HG03442 (cell line): Measurements from ENCODE around the gene TXNDC8.
"Not testable (repeated sequence)": the region's sequence is repeated elsewhere in the genome, so short reads cannot be mapped to it uniquely, and the experiment has no call there.

ENCODE experiments used
- ATAC-seq: cut with Tn5 transposase; IDR thresholded peaks from one replicate; pipeline ENCODE4 v1.9.1; 2021; ENCODE audit warnings: mild to moderate bottlenecking, moderate library complexity; ENCODE audit not compliant: unreplicated experiment

The TXNDC8 gene

DNA sequence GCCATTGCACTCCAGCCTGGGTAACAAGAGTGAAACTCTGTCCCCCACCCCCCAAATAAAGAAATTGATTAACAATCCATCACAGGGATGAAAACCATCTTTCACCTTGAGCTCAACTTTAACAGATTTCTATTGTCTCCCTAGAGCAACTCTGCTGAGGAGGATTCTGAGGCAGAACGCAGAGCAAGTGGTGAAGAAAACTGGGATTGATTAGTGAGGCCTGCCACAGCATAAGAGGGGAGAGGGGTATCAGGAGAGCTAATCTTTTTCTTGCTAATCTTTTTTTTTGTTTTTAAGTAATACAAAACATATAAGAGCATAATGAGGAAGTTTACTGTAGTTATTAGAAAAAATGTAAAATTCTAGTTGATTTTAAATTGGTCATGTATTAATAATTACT is 8.9 kb downstream of the TXNDC8 start:
- ATAC-seq, result no peak

DNA sequence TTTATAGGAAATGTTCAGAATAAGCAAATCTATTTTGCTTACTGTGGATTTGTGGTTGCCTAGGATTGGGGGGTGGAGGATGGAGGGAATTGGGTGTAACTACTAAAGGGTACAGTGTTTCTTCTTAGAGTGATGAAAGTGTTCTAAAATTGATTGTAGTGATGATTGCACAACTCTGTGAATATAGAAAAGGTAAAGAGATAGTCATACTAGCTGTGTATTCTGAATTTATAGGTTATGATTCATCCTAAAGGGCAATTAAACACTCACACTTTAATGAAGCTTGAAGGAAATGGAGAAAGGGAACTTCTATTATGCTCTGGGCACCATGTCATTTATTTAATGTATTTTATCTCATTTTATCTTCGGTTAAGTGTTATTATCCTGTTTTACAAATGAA is 9.9 kb downstream of the TXNDC8 start:
- ATAC-seq, result no peak

DNA sequence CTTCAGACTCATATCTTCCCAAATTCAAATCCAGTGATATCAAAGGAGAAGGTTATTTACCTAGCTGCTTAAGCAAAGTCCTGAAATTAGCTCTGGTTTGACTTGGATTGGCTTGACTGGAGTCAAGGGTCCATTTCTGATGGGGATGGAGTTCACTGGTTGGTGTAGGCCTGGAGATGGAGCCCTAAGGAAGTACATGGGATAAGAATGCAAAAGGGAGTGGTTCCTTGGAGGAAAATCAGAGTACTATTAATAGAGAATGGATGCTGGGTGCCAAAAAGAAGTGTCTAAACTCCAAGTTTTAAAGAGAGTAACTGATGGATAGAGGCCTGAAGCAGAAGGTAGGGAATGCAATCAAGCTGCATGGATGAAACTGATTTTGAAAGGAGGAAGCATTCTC is 13.8 kb downstream of the TXNDC8 start:
- no peak for ATAC-seq

DNA sequence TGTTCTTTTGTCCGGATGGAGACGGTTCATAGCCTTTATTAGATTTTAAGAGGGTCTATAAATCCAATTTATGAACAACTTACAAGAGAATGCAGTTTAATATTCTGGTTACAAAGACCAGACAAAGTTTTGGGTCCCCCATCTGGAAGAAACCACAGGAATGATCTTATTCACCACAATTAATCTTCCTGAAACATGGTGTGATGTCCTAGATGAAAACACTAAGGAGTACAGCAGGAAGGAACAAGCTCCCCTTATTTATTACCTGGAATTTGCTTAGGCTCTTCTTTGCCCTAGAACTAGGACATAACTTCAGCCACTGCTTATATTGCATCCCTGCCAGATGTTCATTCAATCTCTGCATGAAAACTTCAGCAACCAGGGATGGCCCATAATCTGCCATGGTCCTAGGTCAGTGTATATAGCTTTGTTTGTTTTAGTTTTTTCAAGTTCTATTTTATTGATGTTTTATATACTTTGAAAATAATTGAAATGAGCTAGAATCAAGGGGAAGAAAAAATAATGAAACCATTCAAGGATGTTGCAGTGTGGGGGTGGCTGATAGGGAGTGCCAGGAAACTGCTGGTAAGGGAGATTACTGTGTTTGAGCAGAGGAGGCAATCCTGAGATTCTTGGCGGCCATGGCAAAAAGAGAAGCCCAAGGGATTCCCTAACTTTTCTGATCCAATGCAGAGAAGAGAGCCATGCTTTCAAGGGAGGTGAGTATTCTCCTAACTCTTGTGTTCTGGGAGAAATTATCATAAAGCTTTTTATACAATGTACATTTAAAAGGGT is 16.8 kb downstream of the TXNDC8 start:
- ATAC-seq, result no peak

DNA sequence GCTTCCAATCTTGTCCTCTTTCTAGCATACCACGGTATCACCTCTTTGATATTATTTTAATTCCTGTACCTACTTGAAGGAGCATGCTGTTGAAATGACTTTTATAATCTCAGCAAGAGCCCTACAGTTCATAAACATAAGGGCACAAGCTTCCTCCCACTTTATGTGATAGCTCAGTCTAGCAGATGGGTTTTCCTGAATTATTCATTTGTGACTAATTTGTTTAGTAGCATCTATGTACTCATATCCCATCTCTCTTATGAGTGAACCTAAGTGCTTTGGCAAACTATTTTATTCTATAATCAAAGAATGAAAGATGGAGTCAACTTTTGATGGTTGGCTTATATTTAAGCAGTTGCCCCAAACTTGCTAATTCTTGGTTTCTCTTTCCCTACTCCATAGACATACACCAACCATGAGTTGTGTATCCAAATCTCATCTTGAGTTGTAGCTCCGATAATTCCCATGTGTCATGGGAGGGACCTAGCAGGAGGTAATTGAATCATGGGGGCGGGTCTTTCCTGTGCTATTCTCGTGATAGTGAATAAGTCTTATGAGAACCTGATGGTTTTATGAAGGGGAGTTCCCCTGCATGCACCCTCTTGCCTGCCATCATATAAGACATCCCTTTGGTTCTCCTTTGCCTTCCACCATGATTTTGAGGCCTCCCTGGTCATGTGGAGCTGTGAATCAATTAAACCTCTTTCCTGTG is 17.7 kb downstream of the TXNDC8 start:
- ATAC-seq, result no peak

DNA sequence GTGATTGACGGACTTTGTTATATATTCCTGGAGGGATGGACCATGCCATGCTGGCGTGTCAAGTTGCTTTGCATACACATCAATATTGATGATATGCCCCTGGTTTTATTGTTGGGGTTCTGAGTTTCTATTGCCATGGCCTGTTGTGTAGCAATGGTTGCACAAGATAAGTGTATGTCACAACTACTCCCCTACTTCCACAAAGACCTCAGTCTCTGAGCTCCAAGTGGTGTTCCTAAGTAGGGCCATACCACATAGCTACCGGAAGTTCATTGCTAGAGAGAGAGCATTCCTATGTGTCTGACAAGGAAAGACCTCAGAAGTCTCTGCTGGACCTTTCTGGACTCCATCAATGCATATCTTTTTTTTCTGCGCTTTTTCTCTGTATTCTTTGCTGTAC is 19.8 kb downstream of the TXNDC8 start:
- no peak for ATAC-seq

DNA sequence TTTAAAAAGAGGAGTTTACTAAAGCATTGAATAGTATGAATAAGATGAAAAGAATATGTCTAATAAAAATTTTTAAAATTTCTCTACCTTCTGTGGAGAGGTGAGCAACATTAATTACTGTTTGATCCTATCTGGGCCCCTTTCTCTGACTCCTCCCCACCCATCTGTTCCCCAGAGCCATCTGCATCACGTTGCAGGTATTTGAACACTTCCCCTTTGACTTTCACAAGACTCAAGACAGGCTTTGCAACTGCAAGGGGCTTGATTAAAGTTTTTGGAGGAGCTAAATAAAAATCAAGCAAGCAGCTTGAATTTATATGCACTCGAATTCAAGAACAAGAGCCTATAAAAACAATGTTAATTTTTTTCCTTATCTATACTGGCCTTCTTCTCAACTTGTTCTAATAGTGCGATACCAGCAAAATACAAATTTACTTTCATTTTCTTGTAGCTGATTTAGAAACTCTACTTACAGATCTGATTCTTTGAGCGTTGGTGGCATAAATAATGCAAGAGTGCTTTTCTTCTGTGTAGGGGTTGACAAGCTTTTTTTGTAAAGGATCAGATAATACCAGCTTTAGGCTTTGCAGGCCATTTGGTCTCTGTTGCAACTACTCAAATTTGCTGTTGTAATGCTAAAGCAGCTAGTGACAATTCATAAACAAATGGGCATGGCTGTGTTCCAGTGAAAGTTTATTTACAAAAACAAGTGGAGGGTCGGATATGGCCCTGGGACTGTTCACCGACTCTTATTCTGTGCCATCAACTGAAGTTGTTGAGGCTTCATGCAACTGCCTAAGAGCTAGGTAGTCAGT is 21.2 kb downstream of the TXNDC8 start:
- peak; percentile 98 for ATAC-seq

DNA sequence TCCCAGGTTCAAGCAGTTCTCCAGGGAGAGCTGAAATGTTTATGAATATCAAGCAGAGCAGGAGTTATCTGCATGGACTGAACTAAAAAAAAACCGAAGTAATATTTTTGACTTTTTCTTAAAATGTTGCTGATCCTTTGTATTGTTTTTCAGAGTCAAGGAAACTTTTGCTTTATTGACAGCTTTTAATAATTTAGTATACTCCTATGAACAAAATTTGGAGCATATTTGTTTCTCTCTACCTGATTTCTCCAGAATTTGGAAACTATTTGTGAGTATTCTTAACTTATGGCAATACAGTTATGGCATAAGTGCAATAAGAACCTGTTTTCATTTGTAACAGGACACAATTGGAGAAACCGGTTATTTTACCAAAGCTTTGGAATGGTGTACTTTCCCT is 25.7 kb downstream of the TXNDC8 start:
- not testable (repeated sequence) for ATAC-seq

DNA sequence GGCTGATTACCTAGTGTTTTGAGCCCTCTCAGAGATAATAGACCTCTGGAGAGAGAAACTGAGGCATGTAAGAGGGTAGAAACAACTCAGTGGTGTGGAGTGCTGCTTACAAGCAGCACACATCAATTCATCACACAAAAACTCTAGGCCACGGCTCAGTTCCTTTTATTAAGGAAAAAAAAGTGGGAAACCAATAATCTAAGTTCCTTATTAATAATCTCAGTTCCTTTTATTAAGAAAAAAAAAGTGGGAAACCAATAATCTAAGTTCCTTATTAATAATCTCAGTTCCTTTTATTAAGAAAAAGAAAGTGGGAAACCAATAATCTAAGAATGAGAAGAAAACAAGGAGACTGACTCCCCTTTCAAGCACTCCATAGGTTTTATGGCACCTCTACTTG is 28.0 kb downstream of the TXNDC8 start:
- no peak for ATAC-seq

DNA sequence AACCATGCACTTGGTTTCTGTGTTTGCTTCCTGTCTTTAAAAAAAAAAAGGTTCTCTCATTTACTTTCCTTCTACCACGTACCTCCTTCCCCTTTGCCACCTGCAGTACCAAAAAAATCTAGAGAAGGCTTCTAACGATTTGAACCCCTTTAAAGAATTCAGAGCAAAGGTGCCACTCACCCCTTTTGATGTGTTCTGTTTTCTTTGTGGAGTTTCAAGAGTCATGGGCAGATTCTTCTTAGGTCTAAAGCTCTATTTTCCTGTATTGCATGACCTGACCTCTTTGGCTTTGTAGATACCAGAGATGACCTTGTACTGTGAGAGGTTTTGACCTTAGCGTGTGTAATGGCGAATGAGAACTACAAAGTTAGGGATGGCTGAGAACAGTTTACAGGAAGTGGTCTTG is 29.0 kb downstream of the TXNDC8 start:
- ATAC-seq, result no peak

DNA sequence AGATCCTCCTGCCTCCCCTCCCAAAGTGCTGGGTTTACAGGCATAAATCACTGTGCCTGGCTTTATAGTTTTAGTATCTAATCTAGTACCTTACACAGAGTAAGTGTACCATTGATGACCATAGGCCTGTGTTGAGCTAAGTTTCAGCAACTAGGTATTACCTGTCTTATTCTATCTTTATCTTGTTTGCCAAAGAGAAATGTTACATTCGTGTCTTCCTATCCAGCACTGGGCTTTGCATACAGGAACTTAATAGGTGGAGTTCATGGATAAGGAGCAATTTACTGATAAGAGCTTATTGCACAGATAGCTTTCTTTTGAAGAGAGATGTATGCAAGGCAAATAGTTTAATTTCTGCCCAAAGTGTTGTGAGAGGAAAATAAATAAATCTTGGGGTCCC is 30.5 kb downstream of the TXNDC8 start:
- no peak for ATAC-seq

DNA sequence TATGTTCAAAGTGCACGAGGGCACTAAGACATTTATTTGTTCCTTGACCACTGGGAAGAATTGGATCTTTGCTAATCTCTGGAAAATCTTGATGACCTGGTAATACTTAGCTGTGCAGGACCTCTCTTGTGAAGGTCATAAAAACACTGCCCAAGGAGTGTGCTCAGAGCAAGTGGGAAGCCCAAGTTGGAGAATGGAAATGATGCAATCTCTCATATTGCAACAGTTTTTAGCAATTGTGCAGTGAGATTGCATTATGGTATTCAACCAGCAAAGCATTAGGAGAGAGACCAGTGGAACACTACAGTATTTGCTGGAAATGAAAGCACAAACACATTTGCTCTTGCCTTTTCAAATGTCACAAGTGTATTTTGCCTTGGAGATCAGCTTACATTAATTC is 34.5 kb downstream of the TXNDC8 start:
- no peak for ATAC-seq

DNA sequence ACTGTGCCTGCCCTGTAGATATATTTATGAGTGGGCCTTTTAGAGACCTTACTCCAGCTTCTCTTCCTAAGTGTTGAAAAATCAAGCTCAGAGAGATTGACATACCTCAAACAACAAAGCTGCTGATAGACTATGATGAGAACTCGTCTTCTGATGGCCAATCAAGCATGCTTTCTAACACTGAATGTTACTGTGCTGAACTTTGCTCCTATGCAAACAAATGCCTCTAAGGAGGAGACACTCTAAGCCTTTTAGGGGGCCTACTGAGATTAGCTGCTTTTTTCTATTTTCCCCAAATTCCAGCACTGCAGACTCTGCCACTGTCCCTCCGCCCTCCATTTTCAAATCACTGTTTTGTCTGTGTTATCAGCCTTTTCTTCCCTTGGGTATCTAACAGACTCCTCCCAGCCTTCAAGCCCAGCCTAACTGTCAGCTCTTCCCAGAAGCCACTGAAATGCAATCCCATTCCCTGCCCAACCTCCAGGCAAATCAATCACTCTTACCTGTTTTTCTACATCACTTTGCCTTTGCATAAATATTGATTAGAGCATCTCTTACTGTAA is 39.5 kb downstream of the TXNDC8 start:
- no peak for ATAC-seq

DNA sequence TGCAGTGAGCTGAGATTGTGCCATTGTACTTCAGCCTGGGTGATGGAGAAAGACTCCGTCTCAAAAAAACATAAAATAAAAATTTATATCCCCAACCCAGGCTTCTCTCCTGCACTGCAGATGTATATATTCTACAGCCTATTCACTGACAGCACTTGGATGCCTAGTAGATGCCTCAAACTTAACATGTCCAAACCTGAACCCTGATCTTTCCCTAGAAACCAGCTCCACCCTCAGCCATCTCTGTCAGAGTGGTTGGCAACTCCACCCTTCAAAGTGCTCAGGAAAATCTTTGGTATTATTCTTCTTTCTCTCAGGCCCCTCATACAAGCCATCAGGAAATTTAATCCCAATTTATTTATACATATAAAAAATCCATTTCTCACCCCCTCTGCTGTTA is 44.4 kb downstream of the TXNDC8 start:
- no peak for ATAC-seq

DNA sequence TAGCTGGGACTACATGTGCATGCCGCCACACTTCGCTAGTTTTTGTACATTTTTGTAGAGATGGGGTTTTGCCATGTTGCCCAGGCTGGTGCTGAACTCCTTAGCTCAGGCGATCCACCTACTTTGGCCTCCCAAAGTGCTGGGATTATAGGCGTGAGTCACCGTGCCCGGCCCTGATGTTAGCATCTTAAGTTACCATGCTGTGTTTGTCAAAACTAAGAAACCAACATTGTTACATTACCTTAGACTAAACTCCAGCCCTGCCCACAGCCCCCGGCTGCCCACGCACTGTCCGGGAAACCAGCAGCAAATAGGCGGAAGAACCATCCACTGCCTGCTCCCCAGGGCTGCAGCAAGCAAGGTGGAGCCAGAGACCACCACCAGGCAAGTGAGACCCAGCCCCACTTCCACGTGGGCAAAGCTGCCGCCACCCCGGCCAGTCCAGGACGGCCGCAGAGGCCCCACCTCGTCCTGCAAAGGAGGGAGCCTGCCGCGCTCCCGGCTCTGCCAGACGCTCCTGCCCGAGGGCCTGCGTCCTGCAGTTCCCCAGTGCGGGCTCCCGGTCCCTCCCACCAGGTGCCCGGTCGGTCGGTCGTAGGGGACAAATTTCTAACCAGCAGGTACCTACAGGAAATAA is 45.6 kb downstream of the TXNDC8 start:
- no peak for ATAC-seq

DNA sequence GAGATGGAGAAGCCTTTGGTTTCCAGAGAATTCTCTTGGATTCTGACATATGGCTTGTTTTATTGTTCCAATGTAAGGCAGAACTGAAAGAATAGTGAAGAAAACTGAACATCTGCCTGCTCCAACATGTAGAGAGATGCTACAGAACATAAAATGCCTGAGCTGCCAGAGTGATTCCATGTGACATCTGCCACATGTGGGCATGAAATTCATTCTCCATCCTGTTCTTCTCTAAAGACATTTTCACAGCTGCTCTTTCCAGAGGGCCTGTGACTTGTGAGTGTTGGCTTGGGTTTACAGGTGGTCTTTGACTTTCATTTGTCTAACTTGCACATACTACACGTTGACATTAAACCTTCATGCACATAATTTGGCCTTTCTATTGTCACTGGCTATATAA is 47.7 kb downstream of the TXNDC8 start:
- no peak for ATAC-seq

DNA sequence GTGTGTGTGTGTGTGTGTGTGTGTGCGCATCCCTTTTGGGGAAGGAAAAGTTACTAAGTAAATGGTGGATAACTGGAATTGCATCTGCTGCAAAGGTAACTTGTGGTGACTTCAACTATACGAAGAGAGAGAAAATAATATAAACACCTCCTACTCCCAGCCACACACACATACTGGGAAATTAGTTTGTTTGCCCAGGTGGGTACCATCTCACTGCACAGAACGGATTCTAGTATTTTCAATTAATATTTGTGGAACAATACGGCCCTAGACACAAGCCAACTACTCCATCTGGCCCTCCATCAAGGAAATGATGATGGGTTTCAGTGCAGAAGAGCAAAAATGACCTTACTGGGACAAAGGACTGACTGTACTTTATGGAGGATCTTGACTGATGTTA is 49.2 kb downstream of the TXNDC8 start:
- ATAC-seq, result no peak

DNA sequence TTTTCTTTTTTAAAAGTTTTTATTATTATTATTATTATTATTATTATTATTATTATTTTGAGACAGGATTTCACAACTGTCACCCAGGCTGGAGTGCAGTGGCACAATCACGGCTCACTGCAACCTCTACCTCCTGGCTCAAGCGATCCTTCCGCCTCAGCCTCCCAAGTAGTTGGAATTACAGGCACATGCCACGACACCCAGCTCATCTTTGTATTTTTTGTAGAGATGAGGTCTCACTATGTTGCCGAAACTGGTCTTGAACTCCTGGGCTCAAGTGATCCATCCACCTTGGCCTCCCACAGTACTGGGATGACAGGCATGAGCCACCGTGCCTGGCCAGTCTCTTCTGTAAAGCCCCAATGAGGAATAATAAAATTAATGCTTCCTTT is 50.4 kb downstream of the TXNDC8 start:
- ATAC-seq, result no peak

DNA sequence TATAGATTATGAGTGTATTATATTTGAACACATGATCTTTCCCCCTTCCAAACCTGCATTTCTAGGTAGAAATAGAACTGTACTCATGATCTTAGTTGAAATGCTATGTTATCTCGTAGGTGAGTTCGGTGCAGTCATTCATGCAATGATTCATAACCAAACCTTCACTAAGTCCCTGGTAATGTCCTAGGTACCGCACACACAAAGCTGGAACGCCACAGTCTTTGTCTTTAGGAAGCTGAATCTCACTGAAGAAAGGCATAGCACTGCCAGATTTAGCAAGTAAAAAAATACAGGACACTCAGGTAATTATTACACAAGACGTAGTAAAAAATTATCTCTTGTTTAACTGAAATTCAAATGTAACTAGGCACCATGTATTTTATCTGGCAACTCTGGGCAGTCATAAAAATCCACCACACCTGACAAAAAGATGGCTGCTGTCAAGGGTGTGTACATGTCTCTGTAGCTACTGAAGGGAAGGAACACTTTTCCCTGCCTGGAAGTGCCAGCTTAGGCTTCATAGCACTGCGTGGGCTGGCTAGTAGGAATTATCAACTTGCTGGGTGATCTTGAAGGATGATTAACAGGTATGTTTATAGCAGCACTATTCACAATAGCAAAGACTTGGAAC is 53.3 kb downstream of the TXNDC8 start:
- no peak for ATAC-seq

DNA sequence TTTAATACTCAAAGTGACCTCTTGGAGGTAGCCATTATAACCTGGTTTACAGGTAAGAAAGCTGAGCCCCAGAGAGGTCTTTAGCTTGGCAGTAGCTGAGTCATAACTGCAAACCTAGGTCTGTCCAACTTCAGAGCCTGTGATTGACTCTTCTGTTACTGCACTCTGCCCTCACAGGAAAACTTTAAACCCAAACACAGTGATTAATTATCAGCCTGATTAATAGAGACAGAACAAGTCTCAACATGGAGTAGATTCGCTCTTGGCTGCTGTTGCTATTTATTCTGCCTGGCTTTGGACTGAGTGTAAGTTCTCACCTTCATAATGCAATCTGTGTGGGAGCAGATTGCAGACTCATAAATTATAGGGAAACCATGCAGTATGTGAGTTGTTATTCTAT is 53.9 kb downstream of the TXNDC8 start:
- ATAC-seq, result peak; percentile 45

DNA sequence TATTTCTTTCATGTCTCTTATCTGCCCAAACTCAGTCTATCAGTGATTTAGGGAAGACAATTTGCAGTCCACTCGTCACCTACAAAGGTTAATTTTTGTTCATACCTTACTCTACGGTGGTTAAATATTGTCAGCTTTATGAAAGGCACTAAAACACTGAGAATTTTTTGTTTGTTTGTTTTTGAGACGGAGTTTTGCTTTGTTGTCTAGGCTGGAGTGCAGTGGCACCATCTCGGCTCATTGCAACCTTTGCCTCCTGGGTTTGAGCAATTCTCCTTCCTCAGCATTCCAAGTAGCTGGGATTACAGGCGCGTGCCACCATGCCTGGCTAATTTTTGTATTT is 55.0 kb downstream of the TXNDC8 start:
- ATAC-seq, result no peak
